OCI-LY7 (cell line): ENCODE data around the gene PRR20D. TPM values are rescaled to one million over a fixed set of nuclear protein-coding genes. Genes with fewer than 3 reads are reported as not detected.
"Not testable (repeated sequence)": the region's sequence is repeated elsewhere in the genome, so short reads cannot be mapped to it uniquely, and the experiment has no call there.

Source experiments
- BruUV-seq: library from RNA; stranded (reverse); fragments of 400-500 nt; replicated peaks from 2 replicates; lab custom pipeline; 2021; lab: Mats Ljungman, UMichigan
- CTCF ChIA-PET: fragments of 300-600 bp; sonication (Branson Sonifier 250); formaldehyde crosslinking; loops from one replicate; lab custom pipeline; 2022; ENCODE audit warnings: antibody characterized with exemption; ENCODE audit not compliant: unreplicated experiment; lab: Charles Lee
- POLR2A ChIA-PET: fragments of 300-600 bp; sonication (Branson Sonifier 250); formaldehyde crosslinking; loops from one replicate; lab custom pipeline; 2022; ENCODE audit warnings: antibody characterized with exemption; lab: Charles Lee
- DNase-seq: peaks from one replicate; pipeline ENCODE4 v3.0.0-alpha.2; 2015; ENCODE audit warnings: low spot score
- H2AFZ ChIP-seq: fragments of 200-600 bp; sonication (generic), shearing (Covaris generic); 2 replicates; pipeline ENCODE4 v1.6.1; 2014; ENCODE audit warnings: mild to moderate bottlenecking, antibody characterized with exemption, low read length, moderate library complexity
- H3K27ac ChIP-seq: fragments of 200-600 bp; sonication (generic); 2 replicates; pipeline ENCODE4 v1.5.1; 2014; ENCODE audit warnings: mixed run types, low read depth, mild to moderate bottlenecking, moderate library complexity, low read length, inconsistent platforms; ENCODE audit not compliant: poor library complexity, severe bottlenecking
- H3K36me3 ChIP-seq: fragments of 200-600 bp; sonication (generic); 2 replicates; pipeline ENCODE4 v1.6.1; 2014; ENCODE audit warnings: mild to moderate bottlenecking, antibody characterized with exemption, low read length, moderate library complexity, mixed read lengths; ENCODE audit not compliant: insufficient read depth
- H3K4me1 ChIP-seq: fragments of 200-600 bp; sonication (generic); 2 replicates; pipeline ENCODE4 v1.5.1; 2014; ENCODE audit warnings: mild to moderate bottlenecking, low read length; ENCODE audit not compliant: insufficient read depth, poor library complexity, severe bottlenecking
- H3K4me2 ChIP-seq: fragments of 200-600 bp; sonication (generic); 2 replicates; pipeline ENCODE4 v1.6.1; 2014; ENCODE audit warnings: mild to moderate bottlenecking, low read length
- H3K4me3 ChIP-seq: fragments of 200-600 bp; sonication (generic); 2 replicates; pipeline ENCODE4 v1.5.1; 2014; ENCODE audit warnings: mild to moderate bottlenecking, low read depth, low read length; ENCODE audit not compliant: poor library complexity, severe bottlenecking
- H3K79me2 ChIP-seq: fragments of 200-600 bp; sonication (generic); 2 replicates; pipeline ENCODE4 v1.6.1; 2016; ENCODE audit warnings: low read depth, mild to moderate bottlenecking, low read length, moderate library complexity, mixed read lengths; ENCODE audit not compliant: insufficient read depth
- H3K9me2 ChIP-seq: fragments of 200-600 bp; sonication (generic); 2 replicates; pipeline ENCODE4 v1.6.1; 2016; ENCODE audit warnings: mild to moderate bottlenecking, low read length, mixed read lengths; ENCODE audit not compliant: insufficient read depth
- H3K9me3 ChIP-seq: fragments of 200-600 bp; sonication (generic); 2 replicates; pipeline ENCODE4 v1.6.1; 2014; ENCODE audit warnings: mild to moderate bottlenecking, mixed run types, low read length, mixed read lengths
- H4K20me1 ChIP-seq: fragments of 200-600 bp; sonication (generic); 2 replicates; pipeline ENCODE4 v1.6.1; 2014; ENCODE audit warnings: mild to moderate bottlenecking, antibody characterized with exemption, low read length, moderate library complexity, mixed read lengths; ENCODE audit not compliant: insufficient read depth
- CTCF ChIP-seq: fragments of 200-600 bp; sonication (generic); conservative IDR thresholded peaks from 2 replicates; pipeline ENCODE4 v1.5.1; 2014; ENCODE audit warnings: mild to moderate bottlenecking, antibody characterized with exemption, low read length, moderate library complexity, mixed read lengths
- EZH2phosphoT487 ChIP-seq: fragments of 200-600 bp; sonication (generic); IDR thresholded peaks from 2 replicates; pipeline ENCODE4 v1.6.1; 2018; ENCODE audit warnings: low read depth, borderline replicate concordance, mild to moderate bottlenecking, mixed run types, antibody characterized with exemption, low read length, moderate library complexity, mixed read lengths
- intact Hi-C: fragments of 100-400 bp; cut with micrococcal nuclease; formaldehyde crosslinking; loops from one replicate; pipeline ENCODE4 v1.10.0; 2022; ENCODE audit not compliant: unreplicated experiment
- total RNA-seq, 2 experiments: library from RNA; depleted of rRNA in 1 of 2; stranded (reverse); fragments of >200 nt in 1 of 2; shearing (Covaris generic) in 1 of 2; gene quantifications; 2 replicates each; pipeline ENCODE4 v1.2.3, GENCODE V29; 2014 to 2022

PRR20D gene
- total RNA-seq, 2 experiments from 2014 or later, result not detected

- CTCF ChIA-PET, H3K4me3 ChIP-seq, H3K9me2 ChIP-seq, H3K79me2 ChIP-seq, BruUV-seq, H4K20me1 ChIP-seq, H3K4me1 ChIP-seq, intact Hi-C loops, H3K36me3 ChIP-seq, H3K9me3 ChIP-seq, POLR2A ChIA-PET, H3K27ac ChIP-seq, H2AFZ ChIP-seq, H3K4me2 ChIP-seq, DNase-seq: not testable (repeated sequence)
These were observed 6.7 kb upstream of the PRR20D start, which contains the start of gene PRR20C for GRCh38 chr13:57153761-57154160. Gene PRR20C, plus strand, starts transcription at chr13:57154061. Its CDS starts 387 bp downstream, at chr13:57154448.

GRCh38 chr13:57166897-57167296 lies 6.5 kb downstream of the PRR20D start, which contains the start of gene PRR20E:
Gene PRR20E, plus strand, starts transcription at chr13:57167197. Its CDS starts 387 bp downstream, at chr13:57167584.
- intact Hi-C loops, H4K20me1 ChIP-seq, H2AFZ ChIP-seq, POLR2A ChIA-PET, H3K36me3 ChIP-seq, H3K4me2 ChIP-seq, H3K4me3 ChIP-seq, H3K9me2 ChIP-seq, H3K27ac ChIP-seq, H3K79me2 ChIP-seq, DNase-seq, H3K9me3 ChIP-seq, H3K4me1 ChIP-seq, CTCF ChIA-PET, BruUV-seq: not testable (repeated sequence)

- Histone ChIP-seq H3K27ac (no peak overlapping the region), H3K4me3 (no peak overlapping the region), H3K4me2 (no peak overlapping the region), H3K36me3 (no peaks in the 10 kb centered on the region), H4K20me1 (no peaks in the 10 kb centered on the region), H3K79me2 (no peaks in the 10 kb centered on the region), H3K9me2 (no peaks in the 10 kb centered on the region), H3K4me1 (no peaks in the 10 kb centered on the region), H2AFZ (no peak overlapping the region), H3K9me3 (no peaks in the 10 kb centered on the region)
- no peak for DNase-seq
- intact Hi-C loops, result no loop called here
- no TSS peak for BruUV-seq
- ChIA-PET POLR2A (no interaction called here), CTCF (no interaction called here)
- TF ChIP-seq CTCF (no peak), EZH2phosphoT487 (no peak)
These were observed 31.2 kb downstream of the PRR20D start for GRCh38 chr13:57191667-57192066.

GRCh38 chr13:57212989-57213388 lies 52.6 kb downstream of the PRR20D start:
- CTCF ChIA-PET, result no interaction called here
- TF ChIP-seq EZH2phosphoT487 (no peak), CTCF (no peak)
- intact Hi-C loops, result no loop called here

More at GRCh38 chr13:57212989-57213388, 52.6 kb downstream of the PRR20D start:
- Histone ChIP-seq H4K20me1 (no peaks in the 10 kb centered on the region), H3K9me2 (no peaks in the 10 kb centered on the region), H3K9me3 (no peaks in the 10 kb centered on the region), H2AFZ (no peak overlapping the region), H3K36me3 (no peaks in the 10 kb centered on the region), H3K4me2 (no peak overlapping the region), H3K79me2 (no peaks in the 10 kb centered on the region), H3K27ac (no peak overlapping the region), H3K4me3 (no peak overlapping the region), H3K4me1 (no peaks in the 10 kb centered on the region)
- POLR2A ChIA-PET, result no interaction called here
- BruUV-seq, result no TSS peak
- DNase-seq, result no peak
